GM12801 (cell line): ENCODE data around the gene SNAI3.

ENCODE experiments used
- CTCF ChIP-seq: IDR thresholded peaks from one replicate; pipeline ENCODE4 v1.5.1; 2011; ENCODE audit warnings: control low read depth; ENCODE audit not compliant: insufficient read length; ENCODE audit errors: extremely low read depth

The SNAI3 gene

DNA sequence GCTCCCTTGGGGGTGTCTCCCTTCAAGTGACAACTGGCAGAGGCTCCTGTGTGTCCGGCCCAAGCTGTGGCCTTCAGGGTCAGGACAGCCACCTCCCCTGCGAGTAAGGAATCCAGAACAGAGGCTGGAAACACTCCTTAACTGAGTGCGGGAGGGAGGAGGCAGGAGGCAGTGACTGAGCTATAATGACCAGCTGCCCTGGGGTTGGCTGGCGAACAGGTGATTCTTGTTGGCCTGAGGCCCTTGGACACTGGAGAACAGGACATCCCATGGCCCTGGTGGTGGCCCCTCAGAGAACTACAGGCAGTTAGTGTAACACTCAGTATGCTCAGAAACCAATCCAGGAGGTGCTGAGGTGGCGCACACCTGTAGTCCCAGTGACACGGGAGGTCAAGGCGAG lies 9.4 kb upstream of the SNAI3 start:
- TF ChIP-seq CTCF, result no peak

DNA sequence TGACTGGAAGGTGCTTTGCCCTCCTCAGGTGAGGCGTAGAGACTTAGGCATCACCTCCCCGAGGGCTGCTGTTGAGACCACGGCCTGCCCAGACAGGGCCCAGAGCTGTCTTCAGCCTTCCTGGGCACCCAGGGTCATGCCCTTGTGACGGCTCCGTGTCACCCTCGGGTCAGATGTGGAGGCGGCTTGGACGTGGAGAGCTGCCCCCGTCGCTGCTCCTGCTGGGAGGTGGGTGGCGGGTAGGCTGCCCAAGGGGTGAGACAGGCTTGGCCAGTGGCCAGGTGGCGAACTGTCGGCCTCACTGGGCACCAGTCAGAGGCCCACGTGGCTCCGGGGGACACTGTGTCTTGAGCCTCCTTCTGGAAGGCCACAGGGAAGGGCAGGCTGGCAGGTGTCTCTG lies 8.9 kb upstream of the SNAI3 start:
- TF ChIP-seq CTCF, result no peak

DNA sequence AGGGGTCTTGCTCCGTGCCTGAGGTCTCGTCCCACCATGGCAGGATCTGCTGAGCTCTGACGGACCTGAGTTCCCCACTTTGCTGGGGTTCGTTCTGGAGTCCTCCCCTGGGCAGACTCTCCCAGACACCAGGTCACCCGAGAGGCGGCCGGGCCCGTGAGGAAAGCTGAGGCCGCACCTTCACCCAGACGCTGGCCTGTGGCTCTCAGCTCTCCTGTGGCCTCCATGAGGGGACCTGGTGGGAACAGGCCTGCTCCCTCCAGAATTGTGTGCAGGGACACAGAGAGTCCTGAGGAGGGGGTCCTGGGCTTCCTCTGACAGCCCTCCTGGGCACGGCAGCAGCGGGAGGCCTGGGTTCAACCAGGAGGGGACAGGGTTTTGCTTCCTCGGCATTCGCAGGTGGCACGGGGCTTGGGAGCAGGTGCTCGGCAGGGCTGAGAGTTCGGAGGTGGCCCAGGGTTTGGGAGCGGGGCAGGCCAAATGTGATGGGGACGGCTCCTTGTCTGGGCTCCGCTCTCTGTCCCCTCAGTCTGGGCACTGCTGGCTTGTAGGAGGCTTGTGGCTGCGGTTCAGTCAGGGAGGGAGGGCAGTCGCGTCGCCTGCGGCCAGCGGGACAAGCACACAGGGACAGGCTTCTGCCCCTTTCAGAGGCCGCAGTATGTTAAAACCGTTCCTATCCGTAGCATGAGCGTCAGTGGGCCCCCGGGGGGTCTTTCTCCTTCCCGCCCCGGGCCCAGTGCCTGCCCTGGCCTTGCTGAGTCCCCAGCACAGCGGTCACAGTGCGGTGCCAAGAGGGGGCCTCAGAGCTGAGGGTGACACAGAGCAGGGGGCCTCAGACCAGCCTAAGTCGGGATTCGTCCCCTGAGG lies 8.1 kb upstream of the SNAI3 start:
- no peak for TF ChIP-seq CTCF

GRCh38 chr16:88693420-88694177 lies 7.3 kb upstream of the SNAI3 start:
- no peak for TF ChIP-seq CTCF

DNA sequence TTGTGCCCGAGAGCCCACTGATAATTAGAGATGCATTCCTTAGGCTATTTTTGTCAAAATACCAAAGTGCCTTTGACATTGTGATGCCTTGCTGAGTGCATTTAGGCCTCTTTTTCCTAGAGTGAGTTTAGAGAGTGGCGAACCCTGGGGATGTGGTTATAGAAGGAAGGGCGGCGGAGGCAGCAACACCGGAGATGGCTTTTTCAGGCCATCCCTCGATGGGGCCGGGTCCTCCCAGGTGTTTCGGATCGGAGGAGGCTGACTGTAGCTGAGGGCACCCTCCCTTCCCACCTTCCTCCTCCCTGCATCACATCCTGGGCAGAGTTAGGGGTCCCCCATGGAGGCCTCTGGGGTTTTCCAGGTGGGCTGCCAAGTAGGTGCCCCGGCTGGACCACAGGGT lies 6.6 kb upstream of the SNAI3 start:
- TF ChIP-seq CTCF, result no peak

GRCh38 chr16:88691924-88692560 lies 5.7 kb upstream of the SNAI3 start:
- no peak for TF ChIP-seq CTCF

DNA sequence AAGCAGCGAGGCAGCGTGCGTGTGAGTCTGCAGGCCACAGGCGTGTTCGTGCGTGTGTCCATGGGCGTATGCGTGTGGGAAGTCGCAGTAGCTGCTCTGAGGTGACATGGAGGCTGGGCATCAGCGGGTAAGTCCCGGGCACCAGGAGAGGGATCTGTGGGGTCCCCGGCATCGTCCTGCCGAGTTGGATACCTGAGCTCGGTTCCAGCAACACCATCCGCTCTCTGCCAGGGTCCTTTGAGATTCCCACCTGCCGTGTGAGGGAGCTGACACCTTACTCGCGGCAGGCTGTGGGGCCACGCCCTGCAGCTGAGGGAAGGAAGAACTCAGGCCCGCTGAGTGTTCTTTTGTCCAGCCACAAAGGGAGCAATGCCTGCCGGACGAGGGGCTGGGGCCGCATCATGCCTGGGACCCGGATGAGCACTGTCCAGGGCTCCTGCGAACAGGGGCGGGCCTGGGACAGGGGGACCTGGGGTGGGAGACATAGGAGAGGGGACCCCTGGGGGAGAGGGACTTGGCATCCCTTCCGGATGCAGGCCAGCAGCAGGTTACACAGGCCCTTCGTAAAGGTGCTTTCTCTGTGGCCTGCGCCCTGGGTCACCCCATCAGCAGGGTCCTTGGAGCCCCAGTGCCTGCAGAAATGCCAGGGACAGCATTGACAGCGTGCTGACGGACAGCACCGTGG lies 5.0 kb upstream of the SNAI3 start:
- TF ChIP-seq CTCF, result no peak
